Measurements from ENCODE around the gene CLEC9A.

GRCh38 chr12:10113920-10114319, 83.4 kb downstream of the CLEC9A start:
- no peak for TF ChIP-seq EZH2 (IDR thresholded peaks at IDR 0.05; ENCODE audit: low read depth, unreplicated experiment)
- no peak for TF ChIP-seq CTCF (conservative IDR thresholded peaks at IDR 0.05; ENCODE audit: low read depth in 2 of 2)
- no peak for TF ChIP-seq EZH2phosphoT487 (IDR thresholded peaks at IDR 0.05; ENCODE audit: unreplicated experiment)
- TF ChIP-seq JUNB (IDR thresholded peaks at IDR 0.05; ENCODE audit: unreplicated experiment): no peak
- TF ChIP-seq POLR2AphosphoS5 (IDR thresholded peaks at IDR 0.05; ENCODE audit: low read depth): no peak
- TF ChIP-seq REST (IDR thresholded peaks at IDR 0.05; ENCODE audit: unreplicated experiment): no peak
- TF ChIP-seq CREB1 (CRISPR knock-in tag; IDR thresholded peaks at IDR 0.05; ENCODE audit: low read depth): no peak
